MCF 10A (cell line): ENCODE results near the gene LDHD. TPM values are rescaled to one million over a fixed set of nuclear protein-coding genes. Genes with fewer than 3 reads are reported as not detected.

Experiments used
- BruUV-seq: library from RNA; stranded (reverse); fragments of 400-500 nt; replicated peaks from 2 replicates; lab custom pipeline; 2021; lab: Mats Ljungman, UMichigan
- CTCF ChIA-PET: fragments of 300-600 bp; sonication (Branson Sonifier 250); formaldehyde crosslinking; extraction: SDS; loops from one replicate; lab custom pipeline; 2021; ENCODE audit warnings: antibody characterized with exemption, inconsistent platforms; lab: Yijun Ruan, JAX
- POLR2A ChIA-PET: fragments of 300-600, 350-650 bp; sonication (Branson Sonifier 250); formaldehyde crosslinking; extraction: SDS; loops from one replicate; lab custom pipeline; 2020; ENCODE audit warnings: antibody characterized with exemption, inconsistent platforms; lab: Yijun Ruan, JAX
- DNase-seq: peaks from one replicate; pipeline ENCODE4 v3.0.0-alpha.2; 2018; ENCODE audit not compliant: unreplicated experiment
- H3K27ac Mint-ChIP-seq: one replicate; pipeline ENCODE4 v1.8.0; 2022; ENCODE audit warnings: mild to moderate bottlenecking, low read depth, mixed read lengths; ENCODE audit not compliant: unreplicated experiment
- H3K27me3 Mint-ChIP-seq: one replicate; pipeline ENCODE4 v1.8.0; 2022; ENCODE audit warnings: mixed read lengths; ENCODE audit not compliant: insufficient read depth, unreplicated experiment
- H3K36me3 Mint-ChIP-seq: one replicate; pipeline ENCODE4 v1.8.0; 2022; ENCODE audit warnings: mild to moderate bottlenecking, moderate library complexity, mixed read lengths; ENCODE audit not compliant: insufficient read depth, unreplicated experiment
- H3K4me1 Mint-ChIP-seq: one replicate; pipeline ENCODE4 v1.8.0; 2022; ENCODE audit warnings: mixed read lengths; ENCODE audit not compliant: insufficient read depth, unreplicated experiment
- H3K4me3 Mint-ChIP-seq: one replicate; pipeline ENCODE4 v1.8.0; 2022; ENCODE audit warnings: mild to moderate bottlenecking, moderate library complexity, mixed read lengths; ENCODE audit not compliant: unreplicated experiment
- H3K9me3 Mint-ChIP-seq: one replicate; pipeline ENCODE4 v1.8.0; 2022; ENCODE audit warnings: mixed read lengths; ENCODE audit not compliant: unreplicated experiment
- CTCF ChIP-seq: fragments of 200-600 bp; IDR thresholded peaks from one replicate; pipeline ENCODE4 v1.8.0; 2022; ENCODE audit warnings: antibody characterized with exemption, mild to moderate bottlenecking; ENCODE audit not compliant: unreplicated experiment
- intact Hi-C: fragments of 100-400 bp; cut with micrococcal nuclease; formaldehyde crosslinking; loops from 2 replicates; pipeline ENCODE4 v1.14.1; 2022
- total RNA-seq: library from RNA; stranded (reverse); gene quantifications from 2 replicates; pipeline ENCODE4 v1.2.3, GENCODE V29; 2022

Gene LDHD
- total RNA-seq, 1 experiment from 2014 or later: 0.30 TPM

DNA sequence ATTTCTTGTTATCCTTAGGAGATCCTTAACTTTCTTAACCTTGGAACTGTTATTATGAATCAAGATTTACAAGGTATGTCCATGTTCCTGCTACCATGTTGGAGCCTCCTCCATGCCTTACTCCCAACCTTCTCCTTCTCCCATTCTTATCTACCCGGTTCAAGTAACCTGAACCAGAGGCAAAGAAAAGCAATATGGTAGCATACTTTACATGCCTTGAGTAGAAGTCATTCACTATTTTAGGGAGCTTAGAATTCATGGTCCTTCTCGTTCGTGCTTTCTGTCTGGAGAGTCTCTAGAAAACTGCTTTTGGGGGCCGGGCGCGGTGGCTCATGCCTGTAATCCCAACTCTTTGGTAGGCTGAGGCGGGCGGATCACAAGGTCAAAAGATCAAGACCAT is 37.7 kb downstream of the LDHD start:
- POLR2A ChIA-PET: no interaction called here
- H3K27me3 Mint-ChIP-seq: no peaks in the 10 kb centered on the region
- no peak overlapping the region for H3K27ac Mint-ChIP-seq
- H3K4me3 Mint-ChIP-seq: no peak overlapping the region
- TF ChIP-seq CTCF: no peak
- no peaks in the 10 kb centered on the region for H3K4me1 Mint-ChIP-seq
- no peaks in the 10 kb centered on the region for H3K36me3 Mint-ChIP-seq
- DNase-seq: no peak
- H3K9me3 Mint-ChIP-seq: no peaks in the 10 kb centered on the region
- CTCF ChIA-PET: no interaction called here
- BruUV-seq: no TSS peak
- intact Hi-C loops: no loop called here

GRCh38 chr16:75075688-75076268 is 40.8 kb downstream of the LDHD start:
- H3K27ac Mint-ChIP-seq: no peak overlapping the region
- intact Hi-C loops: no loop called here
- H3K27me3 Mint-ChIP-seq: no peaks in the 10 kb centered on the region
- TF ChIP-seq CTCF: no peak
- no peaks in the 10 kb centered on the region for H3K36me3 Mint-ChIP-seq
- ChIA-PET CTCF (no interaction called here), POLR2A (no interaction called here)
- H3K4me1 Mint-ChIP-seq: no peaks in the 10 kb centered on the region
- H3K9me3 Mint-ChIP-seq: no peaks in the 10 kb centered on the region
- no TSS peak for BruUV-seq
- DNase-seq: no peak
- no peak overlapping the region for H3K4me3 Mint-ChIP-seq

DNA sequence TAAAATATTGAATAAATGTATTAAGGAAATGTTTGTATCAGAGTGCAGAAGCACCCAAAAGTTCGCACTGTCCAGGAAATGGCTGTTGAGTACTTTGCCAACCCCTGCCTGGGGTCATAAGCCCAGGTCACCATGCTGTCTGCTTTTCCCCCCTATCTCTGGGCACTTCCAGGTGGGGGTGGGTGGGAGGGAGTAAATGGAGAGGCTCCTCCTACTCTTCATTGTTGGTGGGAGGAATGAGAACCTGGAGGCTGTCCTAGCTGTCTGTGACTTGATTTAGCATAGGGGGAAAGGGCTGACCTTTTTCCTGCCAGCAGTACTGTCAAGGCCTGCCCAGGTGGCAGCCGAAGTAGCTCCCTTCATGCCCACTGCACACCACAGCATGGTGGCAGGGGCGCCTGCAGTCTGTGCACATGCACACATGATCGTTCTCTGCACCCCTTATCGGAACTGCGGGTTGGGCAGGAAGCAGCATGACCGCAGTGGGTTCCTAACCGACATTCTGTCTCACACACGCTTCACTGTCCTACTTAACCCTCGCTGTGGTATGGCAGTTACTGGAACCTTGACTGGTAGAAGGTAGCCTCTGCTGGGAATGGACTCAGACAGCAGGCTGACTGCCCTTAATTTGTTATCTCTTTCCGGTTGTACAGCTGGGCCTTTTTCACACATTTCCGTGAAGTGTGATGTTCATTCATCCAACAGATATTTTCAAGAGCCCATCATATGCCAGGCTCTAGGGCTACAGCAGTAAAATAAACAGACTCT is 41.5 kb downstream of the LDHD start:
- ChIA-PET CTCF (interaction anchor here (0.6 to 0.8 kb wide), 2 partner anchors 75 to 77 kb away, joined by 3 to 4 read pairs; no protein-coding TSS in a partner anchor), POLR2A (no interaction called here)
- intact Hi-C loops: no loop called here
- Mint-ChIP-seq H3K9me3 (no peaks in the 10 kb centered on the region), H3K36me3 (no peaks in the 10 kb centered on the region), H3K27ac (no peak overlapping the region), H3K4me3 (no peak overlapping the region), H3K27me3 (no peaks in the 10 kb centered on the region), H3K4me1 (no peaks in the 10 kb centered on the region)
- no peak for DNase-seq
- no TSS peak for BruUV-seq
- TF ChIP-seq CTCF: no peak

- intact Hi-C loops: no loop called here
- Mint-ChIP-seq H3K36me3 (no peaks in the 10 kb centered on the region), H3K9me3 (no peaks in the 10 kb centered on the region), H3K27ac (no peak overlapping the region), H3K4me1 (no peaks in the 10 kb centered on the region), H3K27me3 (no peaks in the 10 kb centered on the region), H3K4me3 (no peak overlapping the region)
- CTCF ChIA-PET: interaction anchor here (0.6 to 0.9 kb wide), 3 partner anchors 13 to 76 kb away, joined by 3 to 4 read pairs (median 4); no protein-coding TSS in a partner anchor
- POLR2A ChIA-PET: no interaction called here
- DNase-seq: no peak
- no peak for TF ChIP-seq CTCF
- no TSS peak for BruUV-seq
Observed at GRCh38 chr16:75074304-75074793, 42.2 kb downstream of the LDHD start.
